Muscle of back (tissue), 11 donors: ENCODE data around the gene AP1AR. TPM values are rescaled to one million over a fixed set of nuclear protein-coding genes. Genes with fewer than 3 reads are reported as not detected.

Source experiments
- DNase-seq, 3 donors: peaks; one replicate each; pipeline versions ENCODE4 v3.0.0 to v3.0.0-alpha.2; 2013
- polyA plus RNA-seq, 10 donors: library from polyadenylated mRNA; unstranded; fragments of 120-200 nt; gene quantifications; one replicate each; pipeline ENCODE4 v1.2.1, GENCODE V29; 2013; ENCODE audit not compliant: insufficient read length in 10 of 10

Gene AP1AR
- polyA plus RNA-seq, 10 donors = 9.5 to 17.4 (median 12.3) TPM

DNA sequence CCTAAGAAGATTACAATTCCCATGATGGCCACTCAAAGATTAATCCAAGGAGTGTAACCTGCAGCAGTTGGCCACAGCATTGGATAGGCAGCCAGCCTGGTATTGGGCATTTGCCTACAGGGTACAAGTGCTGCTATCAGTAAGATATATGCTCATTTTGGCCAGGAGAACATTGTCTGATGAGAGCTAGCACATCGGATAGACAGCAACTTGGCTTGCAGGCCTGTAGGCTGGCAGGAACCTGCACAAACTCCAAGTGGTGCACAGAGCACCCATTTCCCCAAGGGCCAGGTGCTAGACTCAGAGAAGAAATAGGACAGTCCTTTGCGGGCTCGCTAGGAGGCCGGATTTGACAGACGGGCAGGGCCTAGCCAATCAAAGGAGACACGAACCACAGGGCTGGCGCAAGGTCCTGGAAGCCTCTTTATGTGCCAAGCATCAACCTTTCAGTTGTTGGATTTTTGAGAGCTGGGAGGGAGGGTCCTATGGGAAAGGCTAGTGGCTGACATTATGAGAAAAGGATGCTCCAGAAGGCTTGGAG is 11.7 kb upstream of the AP1AR start:
- DNase-seq = no peak

DNA sequence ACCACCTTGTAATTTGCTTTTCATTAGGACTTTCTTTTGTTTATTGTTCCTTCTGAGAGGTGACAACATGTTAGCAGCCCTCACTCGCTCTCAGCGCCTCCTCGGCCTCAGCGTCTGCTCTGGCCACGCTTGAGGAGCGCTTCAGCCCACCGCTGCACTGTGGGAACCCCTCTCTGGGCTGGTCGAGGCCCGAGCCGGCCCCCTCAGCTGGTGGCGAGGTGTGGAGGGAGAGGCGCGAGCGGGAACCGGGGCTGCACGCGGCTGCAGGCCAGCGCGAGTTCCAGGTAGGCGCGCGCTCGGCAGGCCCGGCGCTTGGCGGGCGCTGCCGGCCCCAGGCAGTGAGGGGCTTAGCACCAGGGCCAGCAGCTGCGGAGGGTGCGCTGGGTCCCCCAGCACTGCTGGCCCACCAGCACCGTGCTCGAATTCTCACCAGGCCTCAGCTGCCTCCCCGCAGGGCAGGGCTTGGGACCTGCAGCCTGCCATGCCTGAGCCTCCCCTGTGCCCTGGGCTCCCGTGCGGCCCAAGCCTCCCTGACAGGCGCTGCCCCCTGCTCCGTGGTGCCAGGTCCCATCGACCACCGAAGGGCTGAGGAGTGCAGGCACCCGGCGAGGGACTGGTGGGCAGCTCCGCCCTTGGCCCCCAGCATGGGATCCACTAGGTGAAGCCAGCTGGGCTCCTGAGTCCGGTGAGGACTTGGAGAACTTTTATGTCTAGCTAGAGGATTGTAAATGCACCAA is 9.2 kb upstream of the AP1AR start:
- no peak for DNase-seq

DNA sequence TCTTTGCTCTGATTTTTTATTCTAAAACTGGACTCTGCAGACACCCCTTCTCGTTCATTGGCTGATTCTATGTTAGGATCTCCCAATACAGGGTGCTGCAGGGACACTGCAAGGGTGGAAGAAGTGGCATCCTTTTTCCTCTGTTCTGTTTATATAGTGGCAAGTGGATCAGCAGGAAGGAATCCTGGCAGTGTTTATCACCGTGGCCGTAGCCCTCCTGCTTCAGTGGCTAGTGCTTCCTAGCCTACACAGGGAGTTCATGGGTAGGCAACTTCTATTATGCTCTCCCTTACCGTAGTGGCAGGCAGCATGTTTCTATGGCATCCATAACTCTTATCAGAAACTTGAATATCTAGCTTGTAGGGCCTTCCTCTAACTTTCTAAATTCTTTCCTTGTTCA is 6.4 kb upstream of the AP1AR start:
- DNase-seq = no peak

DNA sequence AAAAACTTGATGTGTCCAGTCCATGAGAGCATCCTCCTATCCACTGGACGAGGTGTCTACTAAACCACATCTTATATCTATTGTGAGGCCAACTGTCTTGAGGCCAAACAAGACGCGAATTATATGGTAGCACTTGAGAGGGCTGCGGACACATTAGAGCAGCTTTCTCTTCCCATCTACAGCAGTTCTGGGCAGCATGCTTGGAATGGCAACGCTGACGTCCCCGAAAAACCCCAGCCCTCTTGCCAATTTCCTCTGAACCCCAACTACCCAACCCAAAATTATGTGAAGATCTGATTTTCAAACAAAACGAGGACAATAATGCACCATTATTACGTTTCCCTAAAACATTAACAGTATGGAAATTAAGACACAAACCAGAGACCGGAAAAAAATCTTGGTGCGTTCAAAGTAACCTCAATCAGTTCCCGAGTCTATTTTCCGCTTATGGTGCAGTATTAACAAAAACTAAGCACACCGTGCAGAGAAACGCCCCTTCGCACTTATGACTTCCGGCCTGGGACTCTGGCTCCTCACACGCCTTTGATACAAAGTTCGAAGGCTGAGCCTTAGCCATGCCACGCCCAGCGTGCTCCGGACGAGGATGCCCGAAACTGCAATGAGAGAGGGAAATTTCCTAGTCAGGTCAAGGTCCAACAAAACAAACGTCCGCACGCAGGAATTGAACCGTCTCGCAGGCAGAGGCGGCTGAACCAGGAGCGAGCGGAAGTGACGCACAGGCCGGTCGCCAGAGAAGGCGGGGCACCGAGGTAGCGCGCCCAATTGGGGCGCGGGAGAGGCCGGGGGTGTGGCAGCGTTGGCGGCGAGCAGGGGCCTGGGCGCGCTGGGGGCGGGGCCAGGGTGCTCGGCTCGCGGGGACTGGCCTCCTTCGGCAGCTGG is 458 bp upstream of the AP1AR start:
- DNase-seq = peak; percentile 97 to 99 (median 99)

DNA sequence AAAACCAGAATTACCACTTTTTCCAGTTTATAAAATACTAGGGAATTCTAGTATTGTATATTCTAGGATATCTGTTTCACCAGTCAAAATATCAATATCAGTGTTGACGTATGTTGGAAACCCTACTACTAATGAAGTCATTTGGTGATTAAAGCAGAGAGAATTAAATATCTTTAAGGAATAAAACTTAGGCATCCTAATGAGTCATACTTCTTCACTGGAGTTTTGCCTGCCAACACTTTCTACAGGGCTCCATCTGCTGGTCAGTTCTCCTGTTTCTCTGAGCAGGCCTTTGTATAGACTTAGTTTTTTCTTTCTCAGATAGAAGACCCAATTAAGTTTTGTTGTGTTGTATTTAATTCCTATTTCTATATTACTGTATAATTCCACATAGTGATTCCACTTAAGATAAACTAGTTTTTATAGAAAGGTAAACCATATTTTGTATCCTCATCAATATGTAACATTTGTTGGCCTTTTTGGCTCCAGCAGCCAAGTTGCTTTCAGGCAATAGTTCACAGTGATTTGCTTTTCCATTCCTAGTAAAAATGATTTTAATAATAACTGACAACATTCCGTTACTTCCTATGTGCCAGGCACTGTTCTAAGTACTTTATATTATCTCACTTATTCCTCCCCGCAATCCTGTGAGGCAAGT is 3.5 kb downstream of the AP1AR start:
- peak; percentile 75 to 86 (median 83) for DNase-seq

DNA sequence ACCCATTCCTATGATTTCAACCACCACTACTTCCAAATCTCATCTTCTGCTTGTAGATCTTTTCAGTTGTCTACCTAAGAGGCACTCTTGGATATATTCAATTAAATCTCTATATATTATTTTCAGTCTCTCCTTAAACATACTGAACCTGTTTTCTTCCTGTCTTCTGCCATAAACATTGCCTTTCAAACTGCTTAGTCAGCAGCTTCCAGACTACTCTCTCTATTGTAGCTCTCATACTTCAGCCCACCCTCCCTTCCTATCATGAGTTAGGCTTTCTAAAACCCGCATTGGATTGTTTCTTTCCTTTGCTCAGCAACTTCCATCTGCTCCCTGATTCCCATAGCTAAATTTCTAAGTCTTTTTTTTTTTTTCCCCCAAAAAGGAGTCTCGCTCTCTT is 4.5 kb downstream of the AP1AR start:
- DNase-seq = no peak

DNA sequence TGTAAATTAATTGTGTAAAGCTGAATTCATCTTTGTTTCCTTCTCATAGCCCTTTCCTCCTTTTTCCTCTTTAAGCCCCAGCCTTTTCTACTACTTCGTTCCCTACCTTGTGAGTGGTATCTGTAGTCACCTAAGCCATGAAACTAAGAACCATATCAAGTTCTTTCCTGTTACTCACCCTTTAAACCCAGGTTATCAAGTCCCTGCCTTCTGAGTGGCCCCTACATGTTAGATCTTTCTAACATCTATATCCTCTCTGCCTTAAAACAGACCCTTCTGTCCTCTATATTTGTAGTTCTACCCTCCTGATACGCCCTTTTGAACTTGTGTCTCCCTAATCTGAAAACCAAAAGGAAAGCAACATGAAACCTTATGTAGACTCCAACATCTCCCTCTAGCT is 7.2 kb downstream of the AP1AR start:
- no peak for DNase-seq

DNA sequence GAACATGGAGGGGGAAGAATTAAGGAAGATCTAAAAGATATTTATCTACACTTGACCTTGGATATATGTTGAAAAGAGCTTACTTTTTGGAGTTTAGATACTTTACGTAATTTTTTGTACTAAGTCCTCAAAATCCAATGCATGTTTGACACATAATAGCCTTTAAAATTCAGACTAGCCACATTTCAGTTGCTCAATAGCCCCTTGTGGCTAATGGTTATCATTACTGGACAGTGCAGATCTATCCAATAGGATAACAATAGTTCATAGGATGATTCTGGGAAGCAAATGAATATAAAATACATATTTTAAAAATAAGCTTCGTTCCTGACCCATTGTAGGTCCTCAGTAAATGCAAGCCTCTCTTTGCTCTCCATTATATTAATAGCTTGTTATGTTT is 13.8 kb downstream of the AP1AR start:
- no peak for DNase-seq

DNA sequence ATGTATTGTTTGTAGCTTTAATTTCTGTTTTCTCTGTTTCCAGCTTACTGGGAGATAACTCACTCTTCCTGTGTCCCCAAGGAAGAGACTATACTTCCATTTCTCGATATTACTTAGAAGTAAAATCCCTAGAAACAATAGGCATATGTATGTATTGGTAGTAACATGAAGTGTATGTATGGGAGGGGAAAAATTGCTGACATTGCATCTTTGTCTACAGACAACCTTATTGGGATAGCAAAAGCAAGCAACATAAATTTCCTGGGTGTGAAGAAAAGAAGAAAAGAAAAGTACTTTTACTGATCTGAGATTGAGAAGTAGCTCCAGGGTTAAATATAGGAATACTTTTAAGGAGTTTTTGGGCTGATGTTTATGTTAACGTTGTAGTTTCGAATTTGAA is 15.4 kb downstream of the AP1AR start:
- DNase-seq = no peak

DNA sequence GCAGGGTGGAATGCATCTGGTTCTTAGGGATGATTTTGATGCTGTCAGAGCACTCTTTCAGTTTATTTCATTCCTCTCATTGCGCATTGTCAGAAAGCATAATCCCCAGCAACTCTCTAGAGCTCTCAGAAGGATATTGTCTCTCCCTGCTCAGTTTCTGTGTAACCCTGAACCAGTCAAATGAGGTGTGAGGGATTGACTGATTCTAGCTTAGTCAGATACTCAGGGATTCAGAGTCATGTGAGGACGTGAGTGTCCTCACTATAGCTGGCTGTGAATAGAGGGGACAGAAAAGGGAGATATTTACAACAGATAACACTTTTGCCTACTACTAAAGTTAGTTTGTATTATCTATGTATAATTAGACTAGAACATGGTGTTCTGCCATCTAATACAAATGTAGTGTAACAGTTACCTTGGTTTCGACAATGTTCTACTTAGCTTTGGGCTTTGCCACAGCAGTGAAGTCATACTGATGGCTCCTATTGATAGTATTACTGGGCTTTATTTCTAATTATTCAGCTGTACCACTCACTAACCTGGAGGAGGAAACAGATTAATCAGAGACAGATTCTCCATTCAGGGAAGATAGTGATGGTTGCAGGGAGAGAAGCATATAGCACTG is 19.5 kb downstream of the AP1AR start:
- no peak for DNase-seq

DNA sequence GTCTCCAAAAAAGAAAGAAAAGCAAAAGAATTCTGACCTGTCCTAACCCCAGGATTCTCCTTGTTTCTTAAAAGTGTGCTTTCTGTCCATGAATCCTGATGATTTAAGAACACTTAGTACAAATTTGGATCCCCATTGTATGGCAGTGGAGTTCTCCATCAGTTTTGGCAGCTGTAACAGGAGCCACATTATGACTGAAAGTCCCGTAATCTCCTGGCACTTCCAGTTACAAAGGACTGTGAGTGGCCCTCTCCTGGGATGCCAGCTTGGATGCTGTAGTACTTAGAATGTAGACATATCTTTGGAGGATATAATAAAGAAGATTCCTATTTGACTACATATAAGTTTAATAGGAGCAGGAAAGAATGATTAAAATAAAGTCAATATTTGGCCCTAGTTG is 20.6 kb downstream of the AP1AR start:
- DNase-seq = no peak

DNA sequence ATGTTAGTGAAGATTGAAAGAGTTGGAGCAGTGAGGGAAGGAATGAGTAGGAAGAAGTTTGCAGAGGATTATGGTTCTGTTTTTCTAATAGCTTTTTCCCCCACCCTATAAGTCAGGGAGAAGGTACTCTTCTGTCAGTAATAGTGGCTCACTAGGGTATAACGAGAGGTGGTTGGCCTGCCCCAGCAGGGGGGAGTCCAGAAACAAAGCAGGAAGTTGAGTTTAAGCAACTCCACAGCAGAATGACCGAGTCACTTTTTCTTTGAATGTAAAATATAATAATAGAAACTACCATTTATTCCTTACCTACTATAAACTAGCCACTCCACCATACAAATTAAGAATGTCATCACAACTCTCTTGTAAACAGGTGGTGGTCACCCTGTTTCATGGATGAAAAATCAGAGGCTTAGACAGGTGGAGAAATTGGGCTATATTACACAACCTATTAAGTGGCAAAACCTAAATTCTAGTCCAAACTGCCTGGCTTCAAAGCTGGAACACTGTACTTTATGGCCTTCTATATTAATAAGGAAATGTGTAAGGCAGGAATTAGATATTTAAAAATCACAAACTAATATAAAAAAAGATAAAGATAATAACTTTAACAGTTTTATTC is 21.9 kb downstream of the AP1AR start:
- DNase-seq = no peak

DNA sequence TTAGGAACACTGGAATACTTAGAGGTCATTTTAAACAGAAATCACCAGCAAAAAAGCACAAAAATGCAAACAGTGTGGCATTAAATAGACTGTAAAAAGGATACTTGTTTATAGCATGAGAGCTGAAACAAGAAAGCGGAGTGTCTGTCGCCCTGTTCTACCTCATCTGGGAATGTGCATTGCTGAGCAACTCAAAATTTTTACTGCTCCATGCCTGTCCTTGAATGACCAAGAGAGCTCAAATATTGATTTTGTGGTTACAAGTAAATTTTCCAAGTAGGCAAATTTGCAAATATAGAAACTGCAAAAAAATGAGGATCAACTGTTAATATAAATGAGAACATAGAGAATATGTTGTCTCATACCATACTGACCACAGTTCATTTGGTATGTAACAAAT is 25.5 kb downstream of the AP1AR start:
- no peak for DNase-seq

DNA sequence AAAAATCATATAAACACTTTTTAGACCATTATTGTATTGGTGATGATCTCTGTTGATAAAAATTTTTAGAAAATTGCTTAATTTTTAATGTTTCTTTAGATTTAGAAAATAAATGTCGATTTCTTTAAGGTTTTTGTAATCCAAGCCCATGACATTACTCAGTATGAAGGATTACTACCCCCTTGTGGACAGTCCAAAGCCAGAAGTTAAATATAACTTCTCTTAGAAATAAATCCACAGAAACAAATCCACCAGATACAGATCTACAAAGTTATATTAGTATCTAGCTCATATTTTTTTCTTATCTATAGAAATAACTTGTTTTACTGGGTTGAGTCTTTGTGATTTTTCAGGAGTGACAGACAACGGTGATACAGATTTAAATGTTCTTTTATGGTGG is 35.2 kb downstream of the AP1AR start:
- peak; percentile 15 to 31 (median 27) for DNase-seq

DNA sequence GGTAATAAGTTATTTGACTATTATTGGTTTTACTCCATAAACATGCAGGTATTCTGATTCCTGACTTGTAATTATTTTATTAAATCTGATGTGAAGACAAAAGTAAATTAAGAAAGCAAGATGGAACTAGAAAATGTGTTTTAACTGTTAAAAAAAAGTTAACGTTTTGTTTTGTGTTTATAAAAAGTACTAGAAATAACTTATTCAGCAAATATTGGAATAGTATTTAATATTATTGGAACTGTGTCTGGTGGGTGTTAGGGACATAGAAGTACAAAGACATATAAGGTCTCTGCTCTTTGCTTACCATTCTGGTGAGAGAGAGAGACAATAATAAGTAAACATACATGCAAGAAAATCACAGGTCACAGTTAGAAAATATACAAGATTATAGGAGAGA is 38.5 kb downstream of the AP1AR start:
- DNase-seq = no peak

DNA sequence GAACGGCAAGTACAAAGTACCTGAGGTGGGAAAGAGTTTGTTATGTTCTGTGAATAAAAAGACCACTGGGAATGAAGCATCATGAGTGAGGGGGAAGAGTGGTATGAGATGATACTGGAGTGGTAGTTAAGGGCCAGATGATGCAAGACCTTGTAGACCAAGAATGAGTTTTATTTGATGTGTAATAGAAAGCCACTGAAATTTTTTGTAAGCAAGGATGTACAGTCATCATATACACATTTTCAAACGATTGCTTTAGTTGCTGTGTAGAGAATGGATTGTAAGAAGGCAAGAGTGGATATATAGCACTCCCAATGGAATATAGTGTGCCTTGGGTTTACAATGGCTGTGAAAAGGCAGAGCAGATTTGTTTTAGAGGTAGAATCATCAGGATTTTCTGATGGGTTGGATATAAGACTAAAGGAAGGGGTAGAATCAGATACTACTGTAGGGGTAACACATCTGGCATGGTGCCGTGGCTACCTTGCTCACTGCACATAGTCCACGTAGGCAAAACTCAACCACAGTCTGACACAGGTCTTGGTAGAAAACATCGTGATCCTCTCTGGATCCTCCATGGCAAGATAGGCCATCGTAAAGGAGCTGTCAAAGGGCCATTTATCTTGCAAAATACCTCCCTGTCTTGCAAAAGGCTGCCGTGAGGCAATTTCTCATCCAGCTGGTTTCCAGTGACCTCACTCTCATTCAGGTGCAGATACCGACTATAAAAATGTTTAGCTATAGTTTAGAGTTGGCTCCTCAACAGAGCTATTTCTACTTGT is 39.2 kb downstream of the AP1AR start:
- DNase-seq = peak in 1 of 3 donors; percentile 64

DNA sequence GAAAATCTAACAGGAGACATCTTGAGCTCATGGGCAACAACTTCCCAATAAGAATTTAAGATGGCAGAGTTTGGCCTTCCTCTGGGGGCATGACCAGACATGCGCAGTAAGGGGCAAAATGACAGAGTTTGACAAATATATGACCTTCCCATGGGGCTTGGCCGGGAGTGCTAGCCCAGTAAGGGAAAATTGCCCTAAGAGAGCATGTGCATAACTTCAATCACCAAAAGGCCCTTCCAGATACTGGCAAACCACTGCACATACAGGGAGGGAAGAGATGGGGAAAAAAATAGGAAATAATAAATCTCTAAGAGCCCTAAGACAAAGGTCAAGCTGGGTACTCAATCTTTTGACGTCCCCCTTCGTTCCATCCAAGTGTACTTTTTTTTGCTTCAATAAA is 40.7 kb downstream of the AP1AR start:
- DNase-seq = no peak

DNA sequence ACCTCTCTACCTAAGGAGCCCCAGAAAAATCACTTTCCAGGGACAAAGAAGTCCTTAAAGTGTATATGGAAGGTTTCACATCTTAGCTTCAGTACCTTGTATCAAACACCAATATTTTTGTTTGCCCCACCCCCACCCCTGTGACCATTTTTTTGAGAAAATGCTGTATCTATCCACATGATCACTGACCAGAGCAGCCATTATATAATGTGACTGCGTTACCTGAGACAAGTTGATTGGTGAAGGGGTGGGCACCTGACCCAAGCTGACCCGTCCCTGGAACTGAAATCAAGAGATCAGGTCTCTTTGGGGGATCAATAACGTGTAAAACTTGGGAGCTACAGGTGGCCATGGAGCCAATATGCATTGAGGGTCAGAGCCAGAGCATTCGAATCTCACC is 43.4 kb downstream of the AP1AR start:
- no peak for DNase-seq

DNA sequence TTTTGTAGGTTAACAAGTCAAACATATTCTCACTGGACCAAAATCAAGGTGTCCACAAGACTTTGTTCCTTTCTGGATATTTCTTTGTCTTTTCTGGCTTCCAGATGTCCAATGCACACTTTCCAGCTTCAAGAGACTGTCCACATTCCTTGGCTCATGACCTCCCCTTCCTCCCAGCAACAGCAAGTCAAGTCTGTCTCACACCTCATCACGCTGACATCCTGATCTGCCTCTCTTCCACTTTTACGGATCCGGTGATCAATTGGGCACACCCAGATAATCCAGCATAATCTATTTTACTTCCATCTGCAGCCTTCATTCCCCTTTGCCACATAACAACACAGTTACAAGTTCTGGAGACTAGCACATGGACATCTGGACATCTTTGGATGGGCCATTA is 44.5 kb downstream of the AP1AR start:
- DNase-seq = no peak

DNA sequence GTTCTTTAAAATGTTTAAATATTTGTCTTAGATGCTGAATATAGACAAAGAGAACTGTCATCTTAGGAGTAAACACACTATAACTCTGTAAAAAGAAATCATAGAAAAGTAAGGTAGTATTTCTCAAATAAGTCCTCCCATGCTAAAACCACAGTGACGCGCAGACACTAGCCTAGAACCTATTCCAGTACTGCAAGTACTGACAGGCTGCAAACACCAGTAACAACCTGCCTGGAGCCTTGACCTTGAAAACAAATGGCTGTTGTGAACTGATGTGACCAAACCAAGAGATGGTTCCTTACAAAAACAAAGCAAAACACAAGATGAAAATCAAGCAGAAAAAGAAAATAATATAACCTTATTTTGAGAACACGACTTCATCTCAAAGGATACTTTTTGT is 45.6 kb downstream of the AP1AR start:
- DNase-seq = no peak
